H1 (cell line): ENCODE data around the gene EIF4A2. TPM values are rescaled to one million over a fixed set of nuclear protein-coding genes. Genes with fewer than 3 reads are reported as not detected.

Source experiments
- GABPA ChIP-seq: IDR thresholded peaks from 2 replicates; pipeline ENCODE4 v1.6.1; 2011; ENCODE audit warnings: mild to moderate bottlenecking, low read length, moderate library complexity, borderline replicate concordance; ENCODE audit not compliant: insufficient read depth
- NANOG ChIP-seq: IDR thresholded peaks from 2 replicates; pipeline ENCODE4 v1.6.1; 2011; ENCODE audit warnings: low read length, low read depth, mild to moderate bottlenecking, inconsistent platforms; ENCODE audit not compliant: insufficient read depth, poor library complexity, severe bottlenecking
- polyA plus RNA-seq, 7 experiments: library from polyadenylated mRNA; depleted of rRNA in 3 of 7; stranded (reverse) in 5 of 7; unstranded in 2 of 7; fragments of >200 nt in 5 of 7; fragments of 200-250 nt in 2 of 7; gene quantifications; 1 replicate in 5 of 7; 2 replicates in 1 of 7; 4 replicates in 1 of 7; pipeline versions ENCODE4 v1.2.1 to v1.2.3, GENCODE V29; 2011 to 2013; ENCODE audit warnings: missing spikeins in 2 of 7, mixed read lengths in 2 of 7
- total RNA-seq: library from RNA; stranded (reverse); fragmentation: NEBNext Ultra II Directional; extraction: Animal tissue kit (Norgen Biotek cat#: 25700); gene quantifications from 2 replicates; pipeline ENCODE4 v1.2.1, GENCODE V29; 2021

The EIF4A2 gene
- total and polyA plus RNA-seq, 2 of the 8 experiments (the other 6 are each of a cell fraction or from before 2014, with no cell fraction given): 527 to 604 TPM

DNA sequence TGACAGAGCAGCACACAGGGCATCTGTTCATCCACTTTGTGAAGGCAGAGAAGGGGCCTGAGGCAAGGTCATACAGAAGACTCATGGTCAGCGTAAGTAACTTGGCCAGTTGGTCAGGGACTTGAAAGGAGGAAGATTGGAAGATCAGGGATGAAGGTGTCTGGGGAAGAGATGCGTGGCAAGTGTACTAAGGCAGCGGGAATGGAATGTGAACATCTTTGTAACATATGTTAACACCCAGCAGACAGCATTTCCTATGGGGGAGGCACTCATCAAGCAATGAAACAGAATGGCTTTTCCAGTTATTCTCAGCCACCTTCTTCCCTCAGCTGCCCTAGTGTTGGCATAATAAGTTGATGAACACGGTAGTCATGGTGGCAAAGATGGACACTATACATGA, 30.7 kb downstream of the EIF4A2 start (continued):
- TF ChIP-seq NANOG (no peak), GABPA (no peak)
